Activated CD4-positive, alpha-beta memory T cell treated with anti-CD3 and anti-CD28 coated beads, Interleukin-2, amount 10 ng/mL, durations not matched to agents 7 days and 5 days (primary cell): Measurements from ENCODE around the gene PSMB11. TPM values are rescaled to one million over a fixed set of nuclear protein-coding genes. Genes with fewer than 3 reads are reported as not detected.

Experiments
- CTCF ChIA-PET: fragments of 350-600 bp; sonication (Branson Sonifier 250); formaldehyde crosslinking; loops from one replicate; lab custom pipeline; 2021; ENCODE audit warnings: antibody characterized with exemption, inconsistent platforms; lab: Charles Lee
- POLR2A ChIA-PET: fragments of 350-600 bp; sonication (Branson Sonifier 250); formaldehyde crosslinking; loops from one replicate; lab custom pipeline; 2021; ENCODE audit warnings: antibody characterized with exemption; lab: Charles Lee
- DNase-seq: peaks from one replicate; pipeline ENCODE4 v3.0.0-alpha.2; 2020
- H3K27ac Mint-ChIP-seq: one replicate; pipeline ENCODE4 v1.8.0; 2021; ENCODE audit warnings: mild to moderate bottlenecking, mixed read lengths
- H3K27me3 Mint-ChIP-seq: one replicate; pipeline ENCODE4 v1.8.0; 2021; ENCODE audit warnings: mixed read lengths
- H3K36me3 Mint-ChIP-seq: one replicate; pipeline ENCODE4 v1.8.0; 2021; ENCODE audit warnings: low read depth, mixed read lengths
- H3K4me1 Mint-ChIP-seq: one replicate; pipeline ENCODE4 v1.8.0; 2021; ENCODE audit warnings: mixed read lengths
- H3K4me3 Mint-ChIP-seq: one replicate; pipeline ENCODE4 v1.8.0; 2021; ENCODE audit warnings: mild to moderate bottlenecking, mixed read lengths
- H3K9me3 Mint-ChIP-seq: one replicate; pipeline ENCODE4 v1.8.0; 2021; ENCODE audit warnings: mixed read lengths
- total RNA-seq, 2 experiments: library from RNA; stranded (reverse); gene quantifications; one replicate each; pipeline ENCODE4 v1.2.3, GENCODE V29; 2021

The PSMB11 gene
- total RNA-seq, 2 experiments from 2014 or later = not detected

- peaks cover 68% of the 10 kb centered on the region for H3K36me3 Mint-ChIP-seq
- H3K27me3 Mint-ChIP-seq = no peaks in the 10 kb centered on the region
- no peaks in the 10 kb centered on the region for H3K9me3 Mint-ChIP-seq
- ChIA-PET CTCF (interaction anchor here (3.4 kb wide), 1 partner anchor 11 kb away, joined by 40 read pairs; no protein-coding TSS in a partner anchor), POLR2A (interaction anchor here (2.1 kb wide), 1 partner anchor 15 kb away, joined by 9 read pairs; the partner anchor contains the start of genes ACIN1 and C14orf119)
- H3K4me3 Mint-ChIP-seq = no peak overlapping the region
- H3K27ac Mint-ChIP-seq = no peak overlapping the region
- H3K4me1 Mint-ChIP-seq = peaks cover 1% of the 10 kb centered on the region
- DNase-seq = no peak
Measured at GRCh38 chr14:23079716-23080115, 37.7 kb downstream of the PSMB11 start.

- no peak overlapping the region for H3K27ac Mint-ChIP-seq
- no peaks in the 10 kb centered on the region for H3K27me3 Mint-ChIP-seq
- POLR2A ChIA-PET = interaction anchor here (2.1 kb wide), 2 partner anchors 9 to 15 kb away, joined by 8 to 9 read pairs; partner anchors contain the start of genes ACIN1 and C14orf119
- peaks cover 68% of the 10 kb centered on the region for H3K36me3 Mint-ChIP-seq
- no peak for DNase-seq
- peaks cover 3% of the 10 kb centered on the region for H3K4me1 Mint-ChIP-seq
- no peaks in the 10 kb centered on the region for H3K9me3 Mint-ChIP-seq
- no peak overlapping the region for H3K4me3 Mint-ChIP-seq
- CTCF ChIA-PET = interaction anchor here (1.0 to 2.5 kb wide), 3 partner anchors 12 to 94 kb away, joined by 5 to 16 read pairs (median 5); partner anchors contain the start of genes ACIN1 and C14orf119
Measured at GRCh38 chr14:23080474-23080873, 38.5 kb downstream of the PSMB11 start.

- ChIA-PET POLR2A (interaction anchor here (1.0 to 2.0 kb wide), 4 partner anchors 8 to 35 kb away, joined by 3 to 7 read pairs (median 5); partner anchors contain the start of genes ACIN1 and C14orf119), CTCF (interaction anchor here (1.2 to 2.4 kb wide), 4 partner anchors 8 to 35 kb away, joined by 4 to 10 read pairs (median 8); partner anchors contain the start of genes ACIN1 and C14orf119)
- H3K4me1 Mint-ChIP-seq = peaks cover 19% of the 10 kb centered on the region
- H3K27ac Mint-ChIP-seq = no peak overlapping the region
- H3K4me3 Mint-ChIP-seq = no peak overlapping the region
- H3K27me3 Mint-ChIP-seq = no peaks in the 10 kb centered on the region
- H3K9me3 Mint-ChIP-seq = no peaks in the 10 kb centered on the region
- peaks cover 69% of the 10 kb centered on the region for H3K36me3 Mint-ChIP-seq
- DNase-seq = no peak
Measured at GRCh38 chr14:23085458-23085857, 43.4 kb downstream of the PSMB11 start.

GRCh38 chr14:23086565-23086964 is 44.6 kb downstream of the PSMB11 start:
- ChIA-PET POLR2A (interaction anchor here (1.0 to 1.6 kb wide), 2 partner anchors 9 to 10 kb away, joined by 3 to 7 read pairs; partner anchors contain the start of genes ACIN1 and C14orf119), CTCF (interaction anchor here (1.2 to 2.4 kb wide), 4 partner anchors 8 to 34 kb away, joined by 4 to 10 read pairs (median 8); partner anchors contain the start of genes ACIN1 and C14orf119)
- H3K36me3 Mint-ChIP-seq = peaks cover 60% of the 10 kb centered on the region

GRCh38 chr14:23089498-23090253 is 47.7 kb downstream of the PSMB11 start:
- Mint-ChIP-seq H3K9me3 (no peaks in the 10 kb centered on the region), H3K27me3 (no peaks in the 10 kb centered on the region), H3K27ac (no peak overlapping the region), H3K4me1 (peaks cover 39% of the 10 kb centered on the region), H3K4me3 (no peak overlapping the region), H3K36me3 (peaks cover 64% of the 10 kb centered on the region)
- CTCF ChIA-PET = interaction anchor here (0.9 to 4.4 kb wide), 5 partner anchors 13 to 32 kb away, joined by 3 to 28 read pairs (median 3); no protein-coding TSS in a partner anchor
- POLR2A ChIA-PET = interaction anchor here (0.7 kb wide), 1 partner anchor 18 kb away, joined by 3 read pairs; no protein-coding TSS in a partner anchor
- DNase-seq = no peak

More at GRCh38 chr14:23086565-23086964, 44.6 kb downstream of the PSMB11 start:
- H3K4me1 Mint-ChIP-seq = peaks cover 21% of the 10 kb centered on the region
- H3K9me3 Mint-ChIP-seq = no peaks in the 10 kb centered on the region
- H3K27me3 Mint-ChIP-seq = no peaks in the 10 kb centered on the region
- H3K27ac Mint-ChIP-seq = no peak overlapping the region
- DNase-seq = no peak
- no peak overlapping the region for H3K4me3 Mint-ChIP-seq

GRCh38 chr14:23090254-23090636 is 48.2 kb downstream of the PSMB11 start:
- Mint-ChIP-seq H3K9me3 (no peaks in the 10 kb centered on the region), H3K27me3 (no peaks in the 10 kb centered on the region), H3K27ac (no peak overlapping the region), H3K4me3 (no peak overlapping the region), H3K36me3 (peaks cover 62% of the 10 kb centered on the region), H3K4me1 (peaks cover 37% of the 10 kb centered on the region)
- ChIA-PET POLR2A (interaction anchor here (0.7 kb wide), 1 partner anchor 19 kb away, joined by 3 read pairs; no protein-coding TSS in a partner anchor), CTCF (interaction anchor here (0.9 to 4.4 kb wide), 5 partner anchors 14 to 31 kb away, joined by 3 to 28 read pairs (median 3); no protein-coding TSS in a partner anchor)
- DNase-seq = no peak

GRCh38 chr14:23091294-23092225 is 49.5 kb downstream of the PSMB11 start:
- Mint-ChIP-seq H3K27me3 (no peaks in the 10 kb centered on the region), H3K4me1 (peaks cover 30% of the 10 kb centered on the region), H3K9me3 (no peaks in the 10 kb centered on the region), H3K27ac (no peak overlapping the region), H3K4me3 (no peak overlapping the region), H3K36me3 (peaks cover 54% of the 10 kb centered on the region)
- ChIA-PET CTCF (interaction anchor here (1.4 to 4.4 kb wide), 6 partner anchors 15 to 34 kb away, joined by 3 to 28 read pairs (median 4); partner anchors contain the start of gene CDH24), POLR2A (interaction anchor here (0.6 to 1.7 kb wide), 3 partner anchors 14 to 376 kb away, joined by 3 to 4 read pairs (median 4); no protein-coding TSS in a partner anchor)
- no peak for DNase-seq

- DNase-seq = no peak
- Mint-ChIP-seq H3K27me3 (no peaks in the 10 kb centered on the region), H3K9me3 (no peaks in the 10 kb centered on the region), H3K4me1 (peaks cover 37% of the 10 kb centered on the region), H3K4me3 (no peak overlapping the region), H3K36me3 (peaks cover 53% of the 10 kb centered on the region), H3K27ac (no peak overlapping the region)
- ChIA-PET CTCF (interaction anchor here (1.0 to 4.4 kb wide), 6 partner anchors 11 to 107 kb away, joined by 3 to 28 read pairs (median 4); partner anchors contain the start of gene CDH24), POLR2A (interaction anchor here (1.7 kb wide), 1 partner anchor 16 kb away, joined by 4 read pairs; no protein-coding TSS in a partner anchor)
Measured at GRCh38 chr14:23093104-23093503, 51.1 kb downstream of the PSMB11 start.

GRCh38 chr14:23093526-23093925 is 51.5 kb downstream of the PSMB11 start:
- Mint-ChIP-seq H3K36me3 (peaks cover 53% of the 10 kb centered on the region), H3K27me3 (no peaks in the 10 kb centered on the region), H3K27ac (no peak overlapping the region), H3K9me3 (no peaks in the 10 kb centered on the region), H3K4me1 (peaks cover 37% of the 10 kb centered on the region), H3K4me3 (no peak overlapping the region)
- DNase-seq = no peak
- ChIA-PET POLR2A (interaction anchor here (1.8 to 3.6 kb wide), 5 partner anchors 17 to 209 kb away, joined by 6 to 37 read pairs (median 14); partner anchors contain the start of gene PPP1R3E), CTCF (interaction anchor here (0.5 to 3.1 kb wide), 5 partner anchors 12 to 27 kb away, joined by 5 to 40 read pairs (median 38); no protein-coding TSS in a partner anchor)
